ENCODE data around the gene OSBPL1A. TPM values are rescaled to one million over a fixed set of nuclear protein-coding genes. Genes with fewer than 3 reads are reported as not detected.

The OSBPL1A gene
- total RNA-seq, 1 donor from 2014 or later = 29.7 TPM

DNA sequence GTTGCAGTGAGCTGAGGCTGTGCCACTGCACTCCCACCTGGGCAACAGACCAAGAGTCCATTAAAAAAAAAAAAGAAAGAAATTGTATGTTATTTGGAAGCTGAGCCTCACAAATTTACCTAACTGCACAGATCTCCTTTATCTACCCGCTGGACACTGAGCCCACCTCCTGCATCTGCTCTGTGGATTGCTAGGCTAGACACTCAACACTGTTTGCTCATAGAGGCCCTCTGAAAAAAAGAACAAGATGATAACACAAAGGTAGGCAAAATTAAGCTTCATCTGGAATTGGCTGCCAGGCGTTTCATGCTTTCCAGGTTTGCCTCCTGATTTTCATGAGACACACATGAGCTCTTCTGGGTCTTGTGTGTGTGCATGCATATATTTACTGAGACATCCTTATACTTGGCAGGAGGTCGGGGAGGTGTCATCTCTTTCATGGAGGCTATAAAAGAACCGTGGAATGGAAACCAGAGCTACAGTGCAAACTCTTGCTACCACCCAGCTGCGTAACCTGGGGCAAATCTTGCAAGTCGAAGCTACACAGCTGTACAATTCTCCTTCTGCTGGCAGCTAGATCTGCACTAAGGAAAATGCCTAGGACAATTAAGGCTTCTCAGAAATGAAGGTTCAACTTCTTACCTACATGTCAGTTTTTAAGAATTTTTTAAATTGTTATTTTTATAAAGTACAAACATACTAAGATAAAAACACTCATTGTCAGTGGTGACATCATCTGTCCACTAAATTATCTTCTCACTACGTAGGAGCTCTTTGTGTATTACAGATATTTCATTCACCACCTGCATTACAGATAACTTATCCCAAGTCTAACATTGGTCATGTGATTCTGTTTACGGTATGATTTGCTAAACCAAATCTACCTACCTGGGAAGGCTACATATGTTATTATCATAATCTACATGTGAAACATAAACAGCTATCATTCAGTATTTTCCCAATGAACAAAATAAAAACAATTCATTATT, 195.6 kb downstream of the OSBPL1A start:
- Mint-ChIP-seq H3K27ac (ENCODE audit: unreplicated experiment) (no peak overlapping the region), H3K36me3 (ENCODE audit: unreplicated experiment) (no peaks in the 10 kb centered on the region), H3K4me3 (ENCODE audit: unreplicated experiment) (no peak overlapping the region), H3K4me1 (ENCODE audit: unreplicated experiment) (peaks cover 8% of the 10 kb centered on the region), H3K9me3 (ENCODE audit: unreplicated experiment) (no peaks in the 10 kb centered on the region), H3K27me3 (ENCODE audit: unreplicated experiment) (no peaks in the 10 kb centered on the region)
- no peak for DNase-seq (ENCODE audit: extremely low spot score, unreplicated experiment)
- TF ChIP-seq, protein P1, sequence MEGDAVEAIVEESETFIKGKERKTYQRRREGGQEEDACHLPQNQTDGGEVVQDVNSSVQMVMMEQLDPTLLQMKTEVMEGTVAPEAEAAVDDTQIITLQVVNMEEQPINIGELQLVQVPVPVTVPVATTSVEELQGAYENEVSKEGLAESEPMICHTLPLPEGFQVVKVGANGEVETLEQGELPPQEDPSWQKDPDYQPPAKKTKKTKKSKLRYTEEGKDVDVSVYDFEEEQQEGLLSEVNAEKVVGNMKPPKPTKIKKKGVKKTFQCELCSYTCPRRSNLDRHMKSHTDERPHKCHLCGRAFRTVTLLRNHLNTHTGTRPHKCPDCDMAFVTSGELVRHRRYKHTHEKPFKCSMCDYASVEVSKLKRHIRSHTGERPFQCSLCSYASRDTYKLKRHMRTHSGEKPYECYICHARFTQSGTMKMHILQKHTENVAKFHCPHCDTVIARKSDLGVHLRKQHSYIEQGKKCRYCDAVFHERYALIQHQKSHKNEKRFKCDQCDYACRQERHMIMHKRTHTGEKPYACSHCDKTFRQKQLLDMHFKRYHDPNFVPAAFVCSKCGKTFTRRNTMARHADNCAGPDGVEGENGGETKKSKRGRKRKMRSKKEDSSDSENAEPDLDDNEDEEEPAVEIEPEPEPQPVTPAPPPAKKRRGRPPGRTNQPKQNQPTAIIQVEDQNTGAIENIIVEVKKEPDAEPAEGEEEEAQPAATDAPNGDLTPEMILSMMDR (IDR thresholded peaks at IDR 0.05) = no peak

- Mint-ChIP-seq H3K36me3 (ENCODE audit: unreplicated experiment) (no peaks in the 10 kb centered on the region), H3K4me3 (ENCODE audit: unreplicated experiment) (no peak overlapping the region), H3K4me1 (ENCODE audit: unreplicated experiment) (peaks cover 8% of the 10 kb centered on the region), H3K27ac (ENCODE audit: unreplicated experiment) (no peak overlapping the region), H3K9me3 (ENCODE audit: unreplicated experiment) (no peaks in the 10 kb centered on the region), H3K27me3 (ENCODE audit: unreplicated experiment) (no peaks in the 10 kb centered on the region)
- no peak for DNase-seq (ENCODE audit: extremely low spot score, unreplicated experiment)
- TF ChIP-seq, protein P1 (IDR thresholded peaks at IDR 0.05) = no peak
Measured at GRCh38 chr18:24200494-24201290, 196.9 kb downstream of the OSBPL1A start.

- DNase-seq (ENCODE audit: extremely low spot score, unreplicated experiment) = no peak
- Mint-ChIP-seq H3K27ac (ENCODE audit: unreplicated experiment) (no peak overlapping the region), H3K9me3 (ENCODE audit: unreplicated experiment) (no peaks in the 10 kb centered on the region), H3K4me3 (ENCODE audit: unreplicated experiment) (no peak overlapping the region), H3K4me1 (ENCODE audit: unreplicated experiment) (peaks cover under 1% of the 10 kb centered on the region), H3K27me3 (ENCODE audit: unreplicated experiment) (no peaks in the 10 kb centered on the region), H3K36me3 (ENCODE audit: unreplicated experiment) (peaks cover 3% of the 10 kb centered on the region)
- TF ChIP-seq, protein P1 (IDR thresholded peaks at IDR 0.05) = no peak
Measured at GRCh38 chr18:24199372-24199962, 198.2 kb downstream of the OSBPL1A start.

- DNase-seq (ENCODE audit: extremely low spot score, unreplicated experiment) = no peak
- no peaks in the 10 kb centered on the region for H3K4me1 Mint-ChIP-seq (ENCODE audit: unreplicated experiment)
- no peaks in the 10 kb centered on the region for H3K27me3 Mint-ChIP-seq (ENCODE audit: unreplicated experiment)
- no peaks in the 10 kb centered on the region for H3K9me3 Mint-ChIP-seq (ENCODE audit: unreplicated experiment)
- H3K27ac Mint-ChIP-seq (ENCODE audit: unreplicated experiment) = no peak overlapping the region
- peaks cover 3% of the 10 kb centered on the region for H3K36me3 Mint-ChIP-seq (ENCODE audit: unreplicated experiment)
- TF ChIP-seq, protein P1 (IDR thresholded peaks at IDR 0.05) = no peak
- no peak overlapping the region for H3K4me3 Mint-ChIP-seq (ENCODE audit: unreplicated experiment)
Measured at GRCh38 chr18:24198461-24198860, 199.2 kb downstream of the OSBPL1A start.

Measured in osteocyte (in vitro differentiated cells).